Neuron (in vitro differentiated cells): ENCODE measurements around the gene TACR1.
"Not testable (repeated sequence)": the region's sequence is repeated elsewhere in the genome, so short reads cannot be mapped to it uniquely, and the experiment has no call there.

Source experiments
- H2AFZ ChIP-seq: one replicate; pipeline ENCODE4 v1.6.1; 2013; ENCODE audit warnings: low read depth, mild to moderate bottlenecking, inconsistent platforms, low read length, moderate library complexity
- H3K27me3 ChIP-seq: one replicate; pipeline ENCODE4 v1.6.1; 2013; ENCODE audit warnings: low read length; ENCODE audit not compliant: insufficient read depth
- H3K36me3 ChIP-seq: one replicate; pipeline ENCODE4 v1.6.1; 2013; ENCODE audit warnings: low read length; ENCODE audit not compliant: insufficient read depth
- H3K4me1 ChIP-seq: one replicate; pipeline ENCODE4 v1.6.1; 2013; ENCODE audit warnings: low read length; ENCODE audit not compliant: insufficient read depth
- H3K4me3 ChIP-seq: 2 replicates; pipeline ENCODE4 v1.5.1; 2013; ENCODE audit warnings: mild to moderate bottlenecking, low read length, moderate library complexity
- H3K9me3 ChIP-seq: one replicate; pipeline ENCODE4 v1.6.1; 2013; ENCODE audit warnings: low read length

Gene TACR1, protein sequence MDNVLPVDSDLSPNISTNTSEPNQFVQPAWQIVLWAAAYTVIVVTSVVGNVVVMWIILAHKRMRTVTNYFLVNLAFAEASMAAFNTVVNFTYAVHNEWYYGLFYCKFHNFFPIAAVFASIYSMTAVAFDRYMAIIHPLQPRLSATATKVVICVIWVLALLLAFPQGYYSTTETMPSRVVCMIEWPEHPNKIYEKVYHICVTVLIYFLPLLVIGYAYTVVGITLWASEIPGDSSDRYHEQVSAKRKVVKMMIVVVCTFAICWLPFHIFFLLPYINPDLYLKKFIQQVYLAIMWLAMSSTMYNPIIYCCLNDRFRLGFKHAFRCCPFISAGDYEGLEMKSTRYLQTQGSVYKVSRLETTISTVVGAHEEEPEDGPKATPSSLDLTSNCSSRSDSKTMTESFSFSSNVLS

DNA sequence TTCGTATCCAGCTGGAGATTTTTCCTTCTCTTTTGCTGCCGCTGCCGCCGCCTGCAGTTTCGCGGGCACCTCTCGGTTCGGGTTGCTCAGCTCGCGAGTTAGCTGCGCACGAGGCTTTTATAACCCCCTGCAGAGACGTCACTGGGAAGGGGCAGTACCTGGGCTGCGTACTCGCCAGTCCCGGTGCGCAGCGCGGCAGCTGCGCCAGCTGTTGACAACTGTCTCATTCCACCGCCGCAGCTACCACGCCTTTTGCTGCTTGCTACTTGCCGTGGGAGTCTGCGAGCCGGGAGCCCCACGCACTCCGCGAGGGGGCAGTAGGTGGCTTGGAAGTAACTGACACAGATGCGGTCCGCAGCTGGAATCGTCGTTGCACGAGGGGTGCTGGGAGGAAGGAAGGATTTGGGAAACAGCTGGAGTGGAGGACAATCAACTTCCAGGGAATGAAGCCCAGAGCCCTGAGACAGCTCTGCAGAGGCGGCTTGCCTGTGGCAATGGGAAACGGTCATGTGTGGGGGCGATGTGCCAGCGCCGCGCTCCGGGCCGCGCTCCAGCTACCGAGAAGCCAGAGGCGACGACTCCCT, at the start of gene TACR1:
Gene TACR1 (minus strand): TSS at position 93 of the 584 bp plus-strand sequence. CDS start 586 bp downstream, outside the sequence.
- H3K27me3 ChIP-seq = peaks cover 60% of the 10 kb centered on the region
- peaks cover 20% of the 10 kb centered on the region for H3K4me1 ChIP-seq
- no peaks in the 10 kb centered on the region for H3K36me3 ChIP-seq
- no peak within 1 kb of the TSS for H2AFZ ChIP-seq
- H3K9me3 ChIP-seq = no peaks in the 10 kb centered on the region
- H3K4me3 ChIP-seq = peak within 1 kb of the TSS; percentile 30

GRCh38 chr2:75248581-75248980, 49.3 kb upstream of the TACR1 start:
- not testable (repeated sequence) for H2AFZ ChIP-seq, H3K36me3 ChIP-seq, H3K4me1 ChIP-seq, H3K27me3 ChIP-seq, H3K9me3 ChIP-seq, H3K4me3 ChIP-seq

GRCh38 chr2:75246441-75247167, 47.3 kb upstream of the TACR1 start:
- Histone ChIP-seq H2AFZ (no peak overlapping the region), H3K36me3 (no peaks in the 10 kb centered on the region), H3K9me3 (peaks cover 2% of the 10 kb centered on the region), H3K27me3 (no peaks in the 10 kb centered on the region), H3K4me3 (no peak overlapping the region), H3K4me1 (no peaks in the 10 kb centered on the region)

- Histone ChIP-seq H3K36me3 (no peaks in the 10 kb centered on the region), H3K9me3 (peaks cover 2% of the 10 kb centered on the region), H3K4me3 (no peak overlapping the region), H2AFZ (no peak overlapping the region), H3K4me1 (no peaks in the 10 kb centered on the region), H3K27me3 (no peaks in the 10 kb centered on the region)
These were observed 43.9 kb upstream of the TACR1 start for GRCh38 chr2:75243219-75243618.

- Histone ChIP-seq H3K4me3 (no peak overlapping the region), H3K27me3 (no peaks in the 10 kb centered on the region), H3K4me1 (no peaks in the 10 kb centered on the region), H3K9me3 (peaks cover 2% of the 10 kb centered on the region), H3K36me3 (no peaks in the 10 kb centered on the region), H2AFZ (no peak overlapping the region)
These were observed 42.4 kb upstream of the TACR1 start for GRCh38 chr2:75241696-75242095.

GRCh38 chr2:75238670-75239330, 39.5 kb upstream of the TACR1 start:
- Histone ChIP-seq H3K4me1 (no peaks in the 10 kb centered on the region), H3K27me3 (no peaks in the 10 kb centered on the region), H2AFZ (no peak overlapping the region), H3K9me3 (peaks cover 2% of the 10 kb centered on the region), H3K4me3 (no peak overlapping the region), H3K36me3 (no peaks in the 10 kb centered on the region)

GRCh38 chr2:75237296-75237695, 38.0 kb upstream of the TACR1 start:
- Histone ChIP-seq H3K27me3 (no peaks in the 10 kb centered on the region), H2AFZ (no peak overlapping the region), H3K9me3 (peaks cover 2% of the 10 kb centered on the region)

GRCh38 chr2:75233965-75234364, 34.6 kb upstream of the TACR1 start:
- Histone ChIP-seq H3K36me3 (no peaks in the 10 kb centered on the region), H3K9me3 (no peaks in the 10 kb centered on the region), H3K27me3 (no peaks in the 10 kb centered on the region), H3K4me1 (no peaks in the 10 kb centered on the region), H2AFZ (no peak overlapping the region), H3K4me3 (no peak overlapping the region)

More at GRCh38 chr2:75237296-75237695, 38.0 kb upstream of the TACR1 start:
- H3K4me1 ChIP-seq = no peaks in the 10 kb centered on the region
- no peaks in the 10 kb centered on the region for H3K36me3 ChIP-seq
- no peak overlapping the region for H3K4me3 ChIP-seq

- Histone ChIP-seq H3K4me3 (no peak overlapping the region), H3K4me1 (no peaks in the 10 kb centered on the region), H3K27me3 (no peaks in the 10 kb centered on the region), H3K36me3 (no peaks in the 10 kb centered on the region), H3K9me3 (no peaks in the 10 kb centered on the region), H2AFZ (no peak overlapping the region)
These were observed 27.3 kb upstream of the TACR1 start for GRCh38 chr2:75226617-75227016.

- H2AFZ ChIP-seq = no peak overlapping the region
- no peaks in the 10 kb centered on the region for H3K9me3 ChIP-seq
- no peaks in the 10 kb centered on the region for H3K27me3 ChIP-seq
- no peaks in the 10 kb centered on the region for H3K4me1 ChIP-seq
- no peaks in the 10 kb centered on the region for H3K36me3 ChIP-seq
- no peak overlapping the region for H3K4me3 ChIP-seq
These were observed 26.8 kb upstream of the TACR1 start for GRCh38 chr2:75226099-75226498.

- Histone ChIP-seq H3K27me3 (no peaks in the 10 kb centered on the region), H2AFZ (no peak overlapping the region), H3K4me1 (no peaks in the 10 kb centered on the region), H3K4me3 (no peak overlapping the region), H3K36me3 (no peaks in the 10 kb centered on the region), H3K9me3 (no peaks in the 10 kb centered on the region)
These were observed 25.3 kb upstream of the TACR1 start for GRCh38 chr2:75224636-75225094.

GRCh38 chr2:75222527-75222926, 23.2 kb upstream of the TACR1 start:
- H3K4me3 ChIP-seq = no peak overlapping the region
- no peaks in the 10 kb centered on the region for H3K36me3 ChIP-seq
- no peaks in the 10 kb centered on the region for H3K4me1 ChIP-seq
- H2AFZ ChIP-seq = no peak overlapping the region
- H3K9me3 ChIP-seq = no peaks in the 10 kb centered on the region
- H3K27me3 ChIP-seq = no peaks in the 10 kb centered on the region

- Histone ChIP-seq H3K27me3 (no peaks in the 10 kb centered on the region), H3K36me3 (no peaks in the 10 kb centered on the region), H3K4me3 (no peak overlapping the region), H3K9me3 (no peaks in the 10 kb centered on the region), H3K4me1 (no peaks in the 10 kb centered on the region), H2AFZ (no peak overlapping the region)
These were observed 22.5 kb upstream of the TACR1 start for GRCh38 chr2:75221862-75222261.
